Hematopoietic multipotent progenitor cell (in vitro differentiated cells): ENCODE results near the gene CTSW. TPM values are rescaled to one million over a fixed set of nuclear protein-coding genes. Genes with fewer than 3 reads are reported as not detected.
A peak's percentile ranks its signal among the peaks of the same experiment; 100 is the strongest.

Source experiments
- DNase-seq, 3 donors: peaks; one replicate each; pipeline ENCODE4 v3.0.0-alpha.2; 2011 to 2015; ENCODE audit warnings: low read depth in 2 of 3, low spot score in 2 of 3
- total RNA-seq: library from RNA; depleted of rRNA; stranded (reverse); fragments of >200 nt; gene quantifications from one replicate; pipeline ENCODE4 v1.2.3, GENCODE V29; 2012

Gene CTSW
- total RNA-seq, 1 donor: 95.9 TPM

DNA sequence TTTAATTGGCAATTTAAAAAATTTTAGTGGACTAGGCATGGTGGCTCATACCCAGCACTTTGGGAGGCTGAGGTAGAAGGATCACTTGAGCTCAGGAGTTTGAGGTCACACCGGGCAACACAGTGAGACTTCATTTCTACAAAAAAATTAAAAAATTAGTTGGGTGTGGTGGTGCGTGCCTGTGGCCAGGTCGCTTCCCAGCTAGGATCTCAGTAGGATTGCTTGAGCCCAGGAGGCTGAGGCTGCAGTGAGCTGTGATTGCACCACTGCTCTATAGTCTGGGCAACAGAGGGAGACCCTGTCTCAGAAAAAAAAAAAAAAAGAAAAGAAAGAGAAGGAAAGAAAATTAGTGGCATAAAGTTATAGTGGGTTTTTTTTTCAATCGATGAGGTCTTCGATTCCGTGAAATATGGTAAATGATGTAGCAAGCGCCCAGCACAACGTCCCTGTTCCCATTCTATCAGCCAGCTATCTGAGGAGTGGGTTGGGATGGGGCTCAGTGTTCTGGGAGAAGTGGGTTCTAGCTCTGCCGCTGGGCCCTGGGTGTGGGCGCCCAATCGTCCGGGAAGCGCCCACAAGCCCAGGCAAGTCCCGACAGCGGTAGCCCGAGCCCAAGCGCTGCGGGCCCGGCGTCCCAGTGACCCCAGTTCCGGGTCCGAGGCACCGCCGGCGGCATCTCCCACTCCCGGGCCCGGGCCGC is 19.2 kb downstream of the CTSW start:
- DNase-seq: no peak

DNA sequence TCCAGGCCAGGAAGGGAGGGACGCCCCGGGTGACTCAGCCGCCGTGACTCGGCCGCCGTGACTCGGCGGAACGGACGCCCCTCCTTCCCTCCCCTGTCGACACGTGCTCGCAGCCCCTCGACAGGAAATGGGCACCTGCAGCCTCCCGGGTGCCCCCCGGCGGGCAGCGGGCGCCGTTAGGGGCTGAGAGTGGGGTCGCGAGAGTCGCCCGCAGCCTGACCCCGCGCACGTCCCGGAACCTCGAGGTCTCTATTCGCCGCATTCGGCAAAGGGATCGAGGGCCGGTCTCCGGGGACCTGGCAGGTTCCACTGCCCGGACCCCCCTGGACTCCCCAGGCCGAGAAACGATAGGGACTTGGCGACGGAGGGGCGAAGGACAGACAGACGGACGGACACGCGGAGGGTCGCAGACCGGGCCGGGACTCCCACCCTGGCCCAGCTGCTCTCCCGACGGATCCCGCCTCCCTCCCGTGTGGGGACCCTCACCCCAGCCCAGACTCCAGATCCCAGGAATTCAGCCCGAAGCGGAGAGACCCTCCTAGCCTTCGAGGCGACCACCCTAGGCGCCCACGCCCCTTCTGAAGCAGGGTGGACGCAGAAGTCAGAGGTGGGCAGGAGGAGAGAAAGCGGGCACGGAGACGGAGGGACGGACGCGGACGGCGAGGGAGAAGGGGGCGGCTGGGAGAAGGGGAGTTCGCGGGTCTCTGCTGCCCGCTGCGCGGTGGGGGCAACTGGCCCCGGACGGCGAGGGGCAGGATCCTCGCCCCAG is 19.9 kb downstream of the CTSW start:
- peak in 2 of 3 donors; percentile 82 to 84 for DNase-seq

DNA sequence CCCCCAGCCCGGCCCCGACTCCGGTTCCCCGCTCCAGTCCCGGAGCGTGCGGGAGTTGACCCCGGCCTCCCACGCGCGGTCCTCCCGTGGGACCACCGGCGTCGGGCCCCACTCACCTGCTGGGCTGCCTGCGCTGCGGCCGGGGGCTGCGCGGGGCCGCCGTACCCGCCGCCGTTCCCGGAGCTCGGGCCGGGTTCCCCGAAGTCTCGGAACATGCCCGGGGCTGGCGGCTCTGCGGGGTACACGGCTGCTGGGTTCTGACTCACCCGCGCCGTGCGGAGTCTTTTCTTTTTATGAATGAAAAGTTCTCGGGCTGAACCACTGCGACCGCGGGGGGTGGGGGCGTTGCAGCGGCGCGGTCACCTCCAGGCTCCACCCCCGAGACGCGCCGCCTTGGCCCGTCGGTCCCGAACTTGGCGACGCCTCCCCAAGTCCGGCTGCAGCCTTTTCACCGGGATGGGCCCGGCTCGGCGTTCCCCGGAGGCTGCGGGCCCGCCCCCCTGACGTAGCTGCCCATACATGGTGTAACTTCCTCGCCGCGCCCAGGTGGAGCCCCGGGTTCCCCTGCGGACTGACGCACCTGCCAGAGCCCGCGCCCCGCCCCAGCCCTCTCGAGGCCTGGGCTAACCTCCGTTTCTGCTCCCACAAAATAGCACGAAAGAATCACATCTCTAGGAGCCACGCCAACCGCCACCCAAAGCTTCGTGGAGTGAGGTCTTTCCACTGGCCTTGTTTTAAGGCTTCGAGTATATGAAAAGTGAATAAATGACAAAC is 20.7 kb downstream of the CTSW start, which contains the start of gene FOSL1:
Gene FOSL1, minus strand, starts transcription at position 264 of the 774 bp plus-strand sequence. Its CDS starts 49 bp downstream, at position 215.
- peak; percentile 85 to 97 (median 94) for DNase-seq

DNA sequence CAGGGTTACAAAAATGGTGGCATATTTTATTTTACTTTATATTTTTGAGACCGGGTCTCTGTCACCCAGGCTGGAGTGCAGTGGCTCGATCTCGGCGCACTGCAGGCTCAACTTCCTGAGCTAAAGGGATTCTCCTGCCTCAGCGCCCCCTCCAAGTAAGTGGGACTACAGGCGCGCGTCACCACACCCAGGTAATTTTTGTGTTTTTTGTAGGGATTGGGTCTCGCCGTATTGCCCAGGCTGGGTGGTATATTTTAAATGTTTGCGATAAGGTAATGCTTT is 21.2 kb downstream of the CTSW start:
- no peak for DNase-seq

DNA sequence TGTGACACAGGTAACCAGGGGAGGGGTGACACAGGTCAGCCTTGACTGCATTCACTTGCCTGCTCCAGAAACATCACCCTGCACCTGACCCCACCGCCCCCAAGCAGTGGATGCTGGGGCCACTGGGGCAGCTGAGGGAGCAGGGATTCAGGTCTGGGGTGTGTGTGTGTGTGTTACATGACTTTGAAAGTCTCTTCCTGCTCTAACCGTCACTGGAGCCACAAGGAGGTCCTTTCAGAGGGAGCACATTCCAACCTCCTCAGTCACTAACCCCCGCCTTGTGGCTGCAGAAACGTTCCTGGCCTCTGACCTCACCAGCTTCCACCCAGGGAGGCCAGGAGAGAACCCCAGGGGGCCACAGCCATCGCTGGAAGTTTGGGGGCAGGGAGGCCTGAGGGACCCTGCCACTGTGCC is 23.4 kb downstream of the CTSW start:
- no peak for DNase-seq

DNA sequence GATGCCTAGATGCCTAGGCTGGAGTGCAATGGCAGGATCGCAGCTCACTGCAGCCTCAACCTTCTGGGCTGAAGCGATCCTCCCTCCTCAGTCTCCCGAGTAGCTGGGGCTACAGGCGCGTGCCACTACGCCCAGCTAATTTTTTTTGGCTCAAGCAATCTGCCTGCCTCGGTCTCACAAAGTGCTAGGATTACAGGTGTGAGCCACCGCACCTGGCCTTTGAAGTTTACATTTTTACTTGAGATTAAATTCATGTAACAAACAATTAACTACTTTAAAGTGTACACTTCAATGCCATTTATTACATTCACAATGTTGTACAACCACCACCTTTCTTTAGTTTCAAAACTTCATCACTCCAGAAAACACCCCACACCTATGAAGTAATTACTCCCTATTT is 24.1 kb downstream of the CTSW start:
- DNase-seq: no peak

DNA sequence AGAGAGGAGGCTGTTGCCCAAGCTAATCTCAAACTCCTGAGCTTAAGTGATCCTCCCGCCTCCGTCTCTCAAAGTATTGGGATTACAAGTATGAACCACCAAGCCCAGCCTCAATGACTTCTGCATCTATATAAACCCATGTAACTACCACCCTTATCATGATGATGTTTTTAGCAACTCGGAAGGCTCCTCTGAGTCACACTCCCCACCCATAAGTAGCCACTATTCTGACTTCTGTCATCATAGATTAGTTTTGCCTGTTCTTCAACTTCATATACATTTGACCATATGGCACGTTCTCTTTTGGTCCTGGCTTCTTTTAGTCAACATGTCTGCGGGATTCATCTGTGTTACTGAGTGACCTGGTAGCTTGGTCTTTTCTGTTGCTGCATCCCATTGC is 27.0 kb downstream of the CTSW start:
- no peak for DNase-seq

DNA sequence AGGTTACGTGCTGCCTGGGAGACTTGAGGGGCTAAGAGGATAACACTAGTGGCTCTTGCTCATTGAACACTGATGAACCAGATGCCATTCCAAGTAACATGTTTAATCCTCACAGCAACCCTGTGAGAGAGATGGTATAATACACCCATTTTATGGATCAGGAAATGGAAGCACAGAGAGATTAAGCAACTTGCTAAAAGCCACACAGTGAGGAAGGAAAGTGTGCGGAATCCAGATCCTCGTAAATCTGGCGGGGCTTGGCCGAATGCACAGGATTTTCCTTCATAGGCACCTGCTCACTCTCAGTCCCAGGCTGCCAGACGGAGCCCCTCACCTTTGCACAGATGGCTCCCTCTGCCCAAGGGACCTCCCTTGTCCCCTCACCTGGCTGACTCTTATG is 28.2 kb downstream of the CTSW start:
- DNase-seq: no peak

DNA sequence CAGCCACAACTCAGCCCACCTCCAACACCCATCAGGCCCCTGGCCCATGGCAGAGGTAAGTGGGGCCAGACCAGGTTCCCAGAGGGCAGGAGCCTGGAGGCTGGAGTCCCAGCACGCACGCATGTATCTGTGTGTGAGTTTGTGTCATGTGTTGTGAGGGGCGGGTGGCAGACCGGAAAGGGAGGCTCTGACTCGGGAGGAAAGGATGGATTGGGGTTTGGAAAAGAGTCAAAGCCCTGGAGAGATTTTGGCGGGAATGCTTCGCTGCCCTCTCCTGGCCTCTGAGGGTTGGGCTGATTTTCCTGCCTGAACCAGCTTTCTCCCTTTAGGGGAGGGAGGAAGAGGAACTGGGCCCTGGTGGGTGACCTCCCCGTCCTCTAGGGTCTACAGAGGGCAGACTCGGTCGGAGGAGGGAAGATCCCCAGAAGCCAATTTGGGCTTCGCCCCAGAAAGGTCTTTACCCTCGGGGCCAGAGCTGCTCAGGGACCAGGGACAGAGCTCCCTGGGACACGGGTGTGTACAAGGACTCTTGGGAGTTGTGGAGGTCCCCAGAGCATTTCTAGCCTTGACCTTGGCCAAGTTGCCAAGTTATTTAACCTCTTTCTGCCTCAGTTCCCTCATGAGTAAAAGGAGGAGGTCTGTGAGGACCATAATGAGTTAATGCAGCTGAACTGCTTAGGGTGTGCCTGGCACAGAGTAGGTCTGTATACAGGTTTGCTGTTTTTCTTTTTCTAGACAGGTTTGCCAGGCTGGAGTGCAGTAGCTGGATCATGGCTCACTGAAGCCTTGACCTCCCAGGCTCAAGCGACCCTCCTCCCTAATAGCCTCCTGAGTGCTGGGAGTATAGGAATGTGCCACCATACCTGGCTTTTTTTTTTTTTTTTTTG is 32.3 kb downstream of the CTSW start:
- no peak for DNase-seq

DNA sequence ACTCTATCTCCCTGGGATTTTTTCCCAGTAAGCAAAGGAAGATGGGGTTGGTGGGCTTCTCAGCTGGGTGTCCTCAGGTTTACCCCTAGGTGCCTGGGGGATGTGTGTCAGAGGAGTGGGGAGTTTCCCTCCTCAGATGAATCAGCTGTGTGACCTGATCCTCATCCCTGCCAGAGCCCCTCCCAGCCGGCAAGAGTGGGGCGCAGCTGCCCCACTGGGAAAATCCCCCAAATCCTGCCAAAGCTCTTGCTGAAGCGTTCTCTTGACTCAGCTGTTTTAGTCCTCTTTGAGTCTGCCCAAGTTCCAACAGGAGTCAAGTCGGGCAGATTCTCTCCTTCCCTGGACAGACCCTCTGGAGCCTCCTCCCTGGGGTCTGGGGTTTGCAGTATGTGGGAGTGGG is 33.2 kb downstream of the CTSW start:
- DNase-seq: no peak

DNA sequence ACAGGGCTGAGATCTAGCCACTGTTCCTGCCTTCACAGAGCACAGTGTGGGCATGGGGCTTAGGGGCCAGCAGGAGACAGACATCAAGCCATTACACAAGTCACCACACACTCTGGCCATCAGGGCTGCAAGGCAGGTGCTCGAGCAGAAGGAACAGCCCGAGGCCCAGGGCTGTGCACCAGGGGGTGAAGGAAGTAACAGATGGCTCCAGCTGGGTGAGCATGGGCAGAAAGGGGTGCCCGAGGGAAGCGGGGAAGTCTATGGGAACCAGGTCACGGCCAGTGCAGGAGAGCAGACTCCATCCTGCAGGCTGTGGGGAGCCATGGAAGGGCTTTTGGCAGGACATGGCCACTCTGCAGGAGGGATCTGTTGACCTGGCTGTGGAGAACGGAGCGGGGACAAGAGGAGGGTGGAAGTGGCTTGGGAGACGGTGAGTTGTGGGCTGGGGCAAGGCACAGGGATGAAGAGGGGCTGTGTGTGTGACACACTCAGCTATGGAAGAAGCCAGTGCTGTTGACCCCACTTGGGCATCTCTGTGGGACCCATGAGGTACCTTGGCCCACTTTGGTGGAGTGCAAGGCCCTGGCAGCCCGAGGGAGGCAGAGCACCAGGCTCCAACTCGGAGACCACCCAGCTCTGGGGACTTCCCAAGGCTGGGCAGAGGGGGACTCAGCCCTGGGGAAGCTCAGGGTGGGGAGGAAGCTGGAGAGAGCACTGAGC is 35.6 kb downstream of the CTSW start:
- DNase-seq: no peak

DNA sequence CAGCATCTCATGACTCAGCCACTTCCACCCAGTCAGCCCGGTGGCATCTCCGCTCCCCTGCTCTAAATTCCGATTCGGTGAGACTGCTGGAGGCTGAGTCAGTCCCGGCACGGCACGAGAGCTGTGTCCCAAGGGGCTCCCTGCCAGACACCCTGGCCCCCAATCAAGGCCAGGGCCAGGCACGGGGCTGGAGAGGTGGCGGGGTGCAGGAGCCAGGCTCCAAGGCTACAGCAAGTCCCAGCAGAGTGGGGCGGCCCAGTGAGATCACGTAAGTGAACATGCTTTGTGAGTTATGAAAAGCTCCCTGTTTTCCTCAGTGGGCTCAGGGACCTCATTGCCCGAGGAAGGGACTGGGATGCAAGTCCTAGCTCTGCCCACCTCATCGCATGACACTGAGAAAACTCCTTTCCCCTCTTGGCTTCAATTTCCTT is 36.2 kb downstream of the CTSW start:
- DNase-seq: peak in 2 of 3 donors; percentile 68 to 89

DNA sequence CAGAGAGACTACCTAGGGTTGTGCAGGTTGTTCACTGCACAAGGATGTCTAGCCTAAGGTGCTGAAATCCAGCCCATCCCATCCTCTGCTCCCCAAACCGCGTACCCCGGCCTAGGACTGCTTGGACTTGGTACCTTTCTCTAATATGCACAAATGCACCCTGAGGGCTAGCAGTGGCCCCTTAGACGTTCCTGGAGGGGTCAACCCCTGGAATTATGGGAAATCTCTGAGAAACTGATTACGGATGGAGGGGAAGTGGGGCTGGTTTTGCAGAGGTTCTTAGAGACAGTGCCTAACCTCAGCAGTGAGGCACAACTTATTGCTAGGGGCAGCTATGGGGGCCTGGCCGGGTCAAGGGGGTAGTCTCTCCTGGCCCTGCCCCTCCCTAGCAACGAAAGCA is 36.8 kb downstream of the CTSW start:
- DNase-seq: no peak

DNA sequence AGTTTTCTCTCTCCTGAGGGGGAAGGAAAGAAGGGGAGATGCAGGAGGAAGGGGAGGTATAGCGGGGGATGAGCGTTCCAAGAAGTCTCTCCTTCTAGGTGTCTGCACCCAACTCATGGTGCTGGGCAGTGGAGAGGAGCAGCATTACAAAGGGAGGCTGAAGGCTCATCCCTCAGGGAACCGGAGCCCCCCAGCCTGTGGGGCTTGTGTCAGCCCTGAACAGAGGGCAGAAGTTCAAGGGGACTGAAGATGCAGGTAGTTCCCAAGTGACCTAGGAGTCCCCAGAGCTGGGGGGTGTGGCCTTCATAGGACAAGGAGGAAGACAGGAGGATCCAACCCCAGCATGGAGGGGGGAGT is 37.4 kb downstream of the CTSW start:
- no peak for DNase-seq

DNA sequence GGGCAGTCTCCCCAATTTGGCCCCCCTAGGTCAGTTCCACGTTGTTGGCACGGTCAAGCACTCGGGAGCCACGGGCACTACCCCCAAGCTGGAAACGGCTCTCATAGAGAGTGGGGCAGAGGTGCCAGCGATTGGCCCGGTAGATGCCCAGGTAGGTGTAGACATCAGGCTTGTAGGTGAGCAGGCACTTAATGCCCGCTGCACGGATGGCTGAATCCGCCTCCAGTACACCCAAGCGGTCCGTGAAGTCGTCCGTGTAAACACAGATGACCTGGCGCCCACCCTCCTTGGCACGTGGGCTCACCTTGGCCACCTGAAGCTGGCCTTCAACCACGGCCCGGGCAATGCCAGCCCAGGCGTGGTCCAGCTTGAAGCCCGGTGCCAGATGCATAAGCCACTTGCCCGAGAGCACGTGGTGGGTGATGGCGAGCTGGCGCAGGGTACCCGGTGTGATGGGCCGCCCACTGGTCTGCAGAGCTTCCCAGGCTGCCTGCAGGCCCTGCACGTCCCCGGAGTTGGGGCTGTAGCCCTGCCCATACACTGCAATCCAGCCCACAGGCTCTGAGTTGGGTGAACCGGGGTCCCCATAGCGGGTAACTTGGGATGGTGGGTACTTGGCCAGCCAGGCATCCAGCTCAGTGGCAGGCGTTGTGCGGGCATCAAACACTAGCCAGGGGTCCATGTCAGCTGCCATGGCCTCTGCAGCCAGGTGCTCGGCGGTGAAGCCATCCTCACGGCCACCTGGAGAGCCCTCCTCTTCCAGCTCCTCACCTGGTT is 38.0 kb downstream of the CTSW start:
- no peak for DNase-seq

DNA sequence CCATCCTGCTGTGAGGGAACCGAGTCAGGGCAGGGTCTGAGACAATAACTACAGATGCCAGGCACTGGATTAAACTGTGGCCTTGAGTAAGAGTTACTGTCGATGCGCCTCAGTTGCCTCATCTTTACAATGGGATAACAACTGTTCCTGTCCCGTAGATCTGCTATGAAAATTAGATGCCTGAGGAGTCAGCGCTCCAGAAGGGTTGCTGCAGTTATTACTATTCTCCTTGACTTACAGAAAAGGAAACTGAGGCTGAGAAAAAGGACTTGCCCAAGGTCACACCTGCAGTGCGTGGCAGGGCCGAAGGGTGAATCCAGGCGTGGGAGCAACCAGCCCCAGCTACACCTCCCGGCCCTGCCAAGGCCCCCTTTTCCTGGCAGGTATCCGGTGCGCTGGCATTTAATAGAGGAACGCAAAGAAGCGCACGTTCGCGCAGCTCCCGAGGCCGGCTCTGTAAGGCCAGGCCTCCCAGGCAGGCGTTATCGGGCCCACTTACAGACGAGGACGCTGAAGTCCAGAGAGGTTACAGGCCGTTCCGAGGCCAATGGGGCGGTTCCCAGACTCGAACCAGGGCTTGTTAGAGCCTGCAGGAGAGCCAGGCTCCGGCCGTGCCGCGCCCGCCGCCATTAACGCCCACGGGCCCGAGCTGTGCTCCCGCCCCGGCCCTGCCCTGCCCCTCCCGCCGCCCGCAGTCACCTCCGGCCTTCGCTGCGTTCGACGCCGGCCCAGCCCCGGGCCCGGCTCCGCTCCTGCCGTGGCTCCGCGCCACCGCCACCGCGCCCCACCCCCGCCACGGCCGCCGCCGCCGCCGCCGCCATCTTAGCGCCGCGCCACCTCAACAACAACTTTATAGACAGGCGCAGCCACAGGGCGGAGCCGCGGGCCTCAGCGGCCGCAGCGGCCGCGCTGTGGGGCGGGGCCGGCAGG is 38.8 kb downstream of the CTSW start, which contains the start of gene C11orf68:
Gene C11orf68, minus strand, starts transcription at position 852 of the 930 bp plus-strand sequence. Its CDS starts 31 bp downstream, at position 821.
- DNase-seq: no peak

DNA sequence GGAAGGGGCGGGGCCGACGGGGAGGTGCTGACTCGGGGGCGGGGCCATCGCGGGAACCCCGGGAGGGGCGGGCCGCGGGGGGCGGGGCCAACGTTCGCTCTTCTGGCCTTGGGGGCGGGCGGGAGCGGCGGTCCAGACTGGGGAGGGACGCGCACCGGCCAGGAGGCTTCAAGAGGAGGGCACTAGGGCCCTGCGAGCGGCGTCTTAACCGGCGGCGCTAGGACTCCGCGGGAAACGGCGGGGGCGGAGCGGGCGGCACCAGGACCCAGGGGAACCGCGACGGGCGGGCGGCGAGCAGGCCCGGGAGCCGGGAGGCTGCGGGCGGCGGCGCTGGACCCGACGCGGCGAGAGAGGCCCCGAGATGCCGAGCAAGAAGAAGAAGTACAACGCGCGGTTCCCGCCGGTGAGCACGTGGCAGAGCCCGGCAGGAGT is 39.5 kb downstream of the CTSW start, which contains the start of gene DRAP1:
Gene DRAP1, plus strand, starts transcription at position 286 of the 432 bp plus-strand sequence. Its CDS starts 76 bp downstream, at position 362.
- peak; percentile 90 to 99 (median 98) for DNase-seq
